GM12874 (cell line): ENCODE data around the gene RBM34.

Experiments used
- TF ChIP-seq, protein P1 (sequence below): IDR thresholded peaks from 2 replicates; pipeline ENCODE4 v1.5.1; 2011; ENCODE audit warnings: low read depth, mild to moderate bottlenecking, control low read depth, low read length, moderate library complexity; ENCODE audit not compliant: insufficient read depth

Gene RBM34

DNA sequence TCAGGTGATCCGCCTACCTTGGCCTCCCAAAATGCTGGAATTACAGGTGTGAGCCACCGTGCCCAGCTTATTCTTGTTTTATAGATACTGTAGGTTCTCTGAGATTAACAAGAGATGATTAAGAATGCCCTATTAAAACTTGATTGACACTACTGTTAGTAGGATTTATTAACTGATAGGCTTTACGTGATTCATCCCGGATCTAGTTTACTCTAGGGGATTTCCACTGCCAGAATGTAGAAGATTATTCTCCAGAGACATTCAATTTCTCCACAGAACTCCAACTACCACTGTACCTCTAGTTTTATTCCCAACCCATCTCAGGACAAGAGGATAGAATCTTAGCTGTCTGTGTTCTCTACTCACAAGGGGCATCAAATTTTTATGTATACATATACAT is 26.3 kb upstream of the RBM34 start:
- TF ChIP-seq, protein P1, sequence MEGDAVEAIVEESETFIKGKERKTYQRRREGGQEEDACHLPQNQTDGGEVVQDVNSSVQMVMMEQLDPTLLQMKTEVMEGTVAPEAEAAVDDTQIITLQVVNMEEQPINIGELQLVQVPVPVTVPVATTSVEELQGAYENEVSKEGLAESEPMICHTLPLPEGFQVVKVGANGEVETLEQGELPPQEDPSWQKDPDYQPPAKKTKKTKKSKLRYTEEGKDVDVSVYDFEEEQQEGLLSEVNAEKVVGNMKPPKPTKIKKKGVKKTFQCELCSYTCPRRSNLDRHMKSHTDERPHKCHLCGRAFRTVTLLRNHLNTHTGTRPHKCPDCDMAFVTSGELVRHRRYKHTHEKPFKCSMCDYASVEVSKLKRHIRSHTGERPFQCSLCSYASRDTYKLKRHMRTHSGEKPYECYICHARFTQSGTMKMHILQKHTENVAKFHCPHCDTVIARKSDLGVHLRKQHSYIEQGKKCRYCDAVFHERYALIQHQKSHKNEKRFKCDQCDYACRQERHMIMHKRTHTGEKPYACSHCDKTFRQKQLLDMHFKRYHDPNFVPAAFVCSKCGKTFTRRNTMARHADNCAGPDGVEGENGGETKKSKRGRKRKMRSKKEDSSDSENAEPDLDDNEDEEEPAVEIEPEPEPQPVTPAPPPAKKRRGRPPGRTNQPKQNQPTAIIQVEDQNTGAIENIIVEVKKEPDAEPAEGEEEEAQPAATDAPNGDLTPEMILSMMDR = no peak

DNA sequence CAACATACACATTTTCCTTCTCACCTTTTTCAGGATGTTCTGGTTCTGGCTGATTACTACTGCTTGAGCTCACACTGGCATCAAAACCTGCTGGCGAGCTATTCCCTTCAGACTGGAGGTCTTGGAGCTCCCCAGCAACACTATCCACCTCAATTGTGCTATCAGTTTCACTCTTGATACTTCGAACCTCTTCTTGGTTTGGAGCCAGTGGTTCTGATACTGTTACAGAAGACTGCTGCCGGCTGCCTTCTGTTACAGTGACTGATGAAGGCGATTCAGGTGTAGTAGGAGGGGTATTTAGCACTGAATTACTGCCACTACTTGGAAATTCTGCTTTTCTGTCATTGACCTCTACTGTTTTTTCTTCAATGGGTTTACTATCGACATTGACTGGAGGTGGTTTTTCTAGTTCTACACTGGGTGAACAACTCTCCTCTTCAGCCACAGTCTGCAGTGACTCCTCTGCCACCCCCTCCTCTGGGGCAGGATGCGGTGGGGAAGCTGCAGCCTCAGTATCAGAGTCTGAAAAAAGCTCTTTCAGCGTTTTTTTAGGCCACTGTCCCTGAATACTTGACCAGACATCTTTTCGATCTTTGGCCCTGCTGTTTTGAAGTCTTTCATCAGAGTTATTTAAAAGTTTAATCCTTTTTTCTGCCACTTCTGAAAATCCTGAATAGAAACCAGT is 20.7 kb upstream of the RBM34 start:
- TF ChIP-seq, protein P1 = no peak

DNA sequence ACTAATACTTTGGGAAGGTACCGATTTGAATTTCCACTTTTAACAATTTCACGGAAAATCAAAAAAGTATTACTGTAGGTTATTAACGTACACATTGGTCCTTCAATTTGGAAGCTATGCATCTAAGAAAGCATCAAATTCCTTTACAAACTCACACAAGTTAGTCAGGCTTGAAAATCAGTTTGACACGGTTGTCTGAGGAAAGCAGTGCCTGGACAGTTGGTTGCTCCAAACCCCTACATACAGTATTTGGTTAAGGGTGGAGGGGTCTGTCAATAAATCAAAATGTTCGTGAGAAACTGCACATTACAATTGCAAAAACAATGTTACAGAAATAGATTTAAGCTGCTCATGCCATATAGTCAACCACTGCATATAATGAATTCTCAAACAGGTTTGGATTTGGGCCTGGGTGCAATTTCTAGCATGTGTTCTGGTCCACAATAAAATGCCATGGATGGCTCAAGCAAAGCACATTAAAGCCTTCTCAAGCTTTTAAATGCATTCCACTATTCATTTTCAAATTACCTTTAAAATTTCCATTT is 19.9 kb upstream of the RBM34 start:
- TF ChIP-seq, protein P1 = no peak

DNA sequence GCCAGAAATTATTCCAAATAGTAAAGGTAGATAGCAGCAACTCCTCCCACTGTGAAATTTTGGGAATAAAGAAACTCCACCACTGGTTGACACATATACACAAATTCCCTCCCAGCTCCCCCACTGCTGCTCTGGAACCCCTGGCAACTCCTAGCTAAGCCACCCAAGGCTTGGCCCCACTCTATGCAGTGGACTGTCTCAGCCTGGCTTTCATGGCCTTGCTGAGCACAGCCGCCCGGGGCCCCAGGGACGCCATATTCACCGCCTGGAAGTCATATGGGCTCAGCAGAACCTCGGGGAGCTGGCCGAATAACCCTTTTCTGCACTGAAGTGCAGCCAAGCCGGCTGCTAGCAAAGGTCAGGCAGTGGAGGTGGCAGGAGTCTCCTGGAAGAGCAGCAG is 15.4 kb upstream of the RBM34 start:
- TF ChIP-seq, protein P1 = no peak

DNA sequence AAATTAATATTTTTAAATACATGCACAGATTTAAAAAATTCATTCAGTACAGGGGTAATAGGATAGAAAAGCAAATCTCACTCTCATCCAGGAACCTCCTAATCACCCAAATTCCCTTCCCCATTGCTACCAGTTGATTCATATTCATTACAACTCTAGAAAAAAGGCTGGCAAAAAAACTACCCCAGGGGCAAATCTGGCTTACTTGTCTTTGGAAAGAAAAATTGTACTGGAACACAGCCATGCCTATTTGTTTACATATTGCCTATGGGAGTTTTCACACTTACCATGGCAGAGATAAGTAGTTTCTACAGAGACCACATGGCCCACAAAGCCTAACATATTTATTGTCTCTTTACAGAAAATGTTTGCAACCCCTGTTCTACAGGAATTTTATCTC is 8.9 kb upstream of the RBM34 start:
- TF ChIP-seq, protein P1 = no peak

DNA sequence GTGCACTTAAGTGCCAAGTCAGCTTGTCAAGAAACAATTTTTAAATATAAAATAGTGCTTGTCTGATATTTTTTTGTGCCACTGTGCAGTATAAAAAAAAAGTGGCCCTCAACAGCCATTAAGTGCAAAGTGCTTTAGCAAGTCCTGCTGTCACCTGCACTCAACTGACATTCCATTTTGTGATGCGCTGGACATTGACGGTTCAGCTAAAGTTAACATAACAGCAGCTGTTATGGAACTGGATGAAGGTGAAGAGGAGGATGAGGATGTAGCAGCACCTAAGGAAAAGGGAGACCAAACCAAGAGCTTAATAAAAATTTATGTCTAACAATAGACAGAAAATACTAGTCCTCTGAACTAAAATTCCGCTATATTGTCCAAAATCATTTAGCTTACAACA is 7.3 kb upstream of the RBM34 start:
- TF ChIP-seq, protein P1 = no peak

DNA sequence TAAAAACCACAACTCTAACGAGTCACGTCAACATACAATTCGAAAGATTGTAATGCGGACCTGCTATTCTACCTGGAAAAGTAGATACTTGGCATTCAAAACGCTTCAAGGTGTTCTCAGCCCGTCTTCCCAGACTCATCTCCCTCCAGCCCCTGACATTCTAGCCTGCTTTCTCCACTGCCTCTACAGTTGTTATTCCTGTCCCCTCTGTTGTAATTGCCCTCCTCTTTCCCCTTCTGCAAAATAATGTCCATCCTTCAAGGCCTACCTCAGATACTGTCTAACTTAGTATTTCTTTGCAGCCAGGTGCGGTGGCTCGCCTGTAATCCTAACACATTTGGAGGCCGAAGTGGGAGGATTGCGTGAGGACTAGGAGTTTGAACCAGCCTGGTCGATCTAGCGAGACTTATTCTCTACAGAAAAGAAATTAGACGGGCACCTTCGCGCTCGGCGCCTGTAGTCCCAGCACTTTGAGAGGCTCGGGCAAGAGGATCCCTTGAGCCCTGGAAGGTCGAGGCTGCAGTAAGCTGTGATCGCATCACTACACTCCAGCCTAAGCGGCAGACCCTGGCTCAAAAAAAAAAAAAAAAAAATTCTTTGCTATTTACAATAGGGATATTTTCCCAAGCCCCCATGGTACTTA is 756 bp upstream of the RBM34 start:
- TF ChIP-seq, protein P1 = no peak
